HEK293 (cell line): ENCODE data around the gene SLC20A1.

Experiments
- CTCF ChIA-PET: fragments of 350-600 bp; formaldehyde crosslinking; extraction: SDS; loops from one replicate; lab custom pipeline; 2021; ENCODE audit warnings: antibody characterized with exemption; lab: Yijun Ruan, JAX
- POLR2A ChIA-PET: fragments of 300-600 bp; formaldehyde crosslinking; extraction: SDS; loops from one replicate; lab custom pipeline; 2020; ENCODE audit warnings: antibody characterized with exemption, inconsistent platforms; lab: Yijun Ruan, JAX
- H3K27ac ChIP-seq: fragments of 200-500 bp; sonication (Bioruptor generic); 2 replicates; pipeline ENCODE4 v1.5.1; 2014; ENCODE audit warnings: low read depth, low read length, control low read depth, inconsistent platforms; ENCODE audit errors: extremely low read depth
- H3K36me3 ChIP-seq, 2 experiments: fragments of 200-500 bp in 1 of 2; sonication (Bioruptor generic) in 1 of 2; 1 replicate in 1 of 2; 2 replicates in 1 of 2; pipeline ENCODE4 v1.5.1; 2014 to 2017; ENCODE audit warnings: inconsistent platforms in 2 of 2, low read length in 2 of 2; ENCODE audit not compliant: control insufficient read depth in 2 of 2, insufficient read depth in 1 of 2
- H3K4me1 ChIP-seq: fragments of 200-500 bp; sonication (Bioruptor generic); 2 replicates; pipeline ENCODE4 v1.5.1; 2014; ENCODE audit warnings: mild to moderate bottlenecking, low read length, inconsistent platforms; ENCODE audit not compliant: control insufficient read depth, insufficient read depth
- H3K4me3 ChIP-seq: 2 replicates; pipeline ENCODE4 v1.5.1; 2011; ENCODE audit warnings: low read depth, mild to moderate bottlenecking, control low read depth, low read length, moderate library complexity
- H3K9me3 ChIP-seq: fragments of 200-500 bp; sonication (Bioruptor generic); 2 replicates; pipeline ENCODE4 v1.5.1; 2014; ENCODE audit warnings: low read depth, low read length, inconsistent platforms; ENCODE audit not compliant: control insufficient read depth, insufficient read depth
- ATF2 ChIP-seq: fragments of 450-650 bp; formaldehyde crosslinking; IDR thresholded peaks from 2 replicates; pipeline ENCODE4 v1.5.1; 2016; ENCODE audit warnings: missing biosample characterization, missing genetic modification characterization, low read depth
- SETDB1 ChIP-seq: IDR thresholded peaks from one replicate; pipeline ENCODE4 v1.6.1; 2017; ENCODE audit warnings: mild to moderate bottlenecking, low read length, moderate library complexity, mixed read lengths; ENCODE audit not compliant: insufficient read length
- ZBTB7A ChIP-seq: fragments of 450-650 bp; formaldehyde crosslinking; IDR thresholded peaks from 2 replicates; pipeline ENCODE4 v1.5.1; 2016; ENCODE audit warnings: low read depth, missing biosample characterization, missing genetic modification characterization
- ZNF10 ChIP-seq: fragments of 450-650 bp; formaldehyde crosslinking; IDR thresholded peaks from 2 replicates; pipeline ENCODE4 v1.5.1; 2017; ENCODE audit warnings: missing biosample characterization, missing genetic modification characterization
- ZNF155 ChIP-seq: fragments of 450-650 bp; formaldehyde crosslinking; IDR thresholded peaks from 2 replicates; pipeline ENCODE4 v1.5.1; 2016; ENCODE audit warnings: missing biosample characterization, missing genetic modification characterization
- ZNF473 ChIP-seq: fragments of 450-650 bp; formaldehyde crosslinking; IDR thresholded peaks from 2 replicates; pipeline ENCODE4 v1.5.1; 2017; ENCODE audit warnings: missing biosample characterization, missing genetic modification characterization
- ZNF48 ChIP-seq: fragments of 450-650 bp; formaldehyde crosslinking; IDR thresholded peaks from 2 replicates; pipeline ENCODE4 v1.5.1; 2016; ENCODE audit warnings: missing biosample characterization, missing genetic modification characterization
- ZNF518A ChIP-seq: fragments of 450-650 bp; formaldehyde crosslinking; conservative IDR thresholded peaks from 2 replicates; pipeline ENCODE4 v1.5.1; 2016; ENCODE audit warnings: low read depth, missing biosample characterization, missing genetic modification characterization
- ZNF521 ChIP-seq: fragments of 450-650 bp; formaldehyde crosslinking; IDR thresholded peaks from 2 replicates; pipeline ENCODE4 v1.5.1; 2017; ENCODE audit warnings: missing biosample characterization, mild to moderate bottlenecking, missing genetic modification characterization
- ZNF558 ChIP-seq: fragments of 450-650 bp; formaldehyde crosslinking; IDR thresholded peaks from 2 replicates; pipeline ENCODE4 v1.5.1; 2016; ENCODE audit warnings: missing biosample characterization, missing genetic modification characterization
- ZNF626 ChIP-seq: fragments of 450-650 bp; sonication (Bioruptor Pico); formaldehyde crosslinking; IDR thresholded peaks from 2 replicates; pipeline ENCODE4 v1.5.1; 2018; ENCODE audit warnings: missing biosample characterization, missing genetic modification characterization, inconsistent platforms
- ZNF785 ChIP-seq: fragments of 450-650 bp; formaldehyde crosslinking; IDR thresholded peaks from 2 replicates; pipeline ENCODE4 v1.5.1; 2016; ENCODE audit warnings: missing biosample characterization, missing genetic modification characterization
- ZSCAN30 ChIP-seq: fragments of 450-650 bp; IDR thresholded peaks from 2 replicates; pipeline ENCODE4 v1.5.1; 2018; ENCODE audit warnings: missing biosample characterization, mild to moderate bottlenecking, missing genetic modification characterization, moderate library complexity

The SLC20A1 gene

GRCh38 chr2:112636605-112637288 lies 9.0 kb upstream of the SLC20A1 start:
- Histone ChIP-seq H3K4me1 (peaks cover under 1% of the 10 kb centered on the region; the same call in 1 of the 2 replicates), H3K27ac (no peak overlapping the region), H3K36me3 (no peaks in the 10 kb centered on the region), H3K9me3 (no peaks in the 10 kb centered on the region), H3K4me3 (no peak overlapping the region)
- POLR2A ChIA-PET: no interaction called here
- TF ChIP-seq ZNF10 (tag by site-specific recombination) (no peak), ZNF473 (tag by site-specific recombination) (no peak), ATF2 (tag by site-specific recombination) (no peak), ZNF626 (tag by site-specific recombination) (no peak), ZNF48 (tag by site-specific recombination) (no peak)
- CTCF ChIA-PET: interaction anchor here (1.2 to 13.3 kb wide), 2 partner anchors 36 to 89 kb away, joined by 4 to 204 read pairs; no protein-coding TSS in a partner anchor

- ChIA-PET POLR2A (no interaction called here), CTCF (interaction anchor here (0.8 to 1.2 kb wide), 2 partner anchors 37 to 91 kb away, joined by 3 to 4 read pairs; no protein-coding TSS in a partner anchor)
- Histone ChIP-seq H3K9me3 (no peaks in the 10 kb centered on the region), H3K4me1 (no peaks in the 10 kb centered on the region), H3K27ac (no peak overlapping the region), H3K4me3 (no peak overlapping the region), H3K36me3 (no peaks in the 10 kb centered on the region)
- TF ChIP-seq ZNF558 (no peak), SETDB1 (no peak), ZSCAN30 (tag by site-specific recombination) (no peak), ZBTB7A (tag by site-specific recombination) (no peak)
Observed at GRCh38 chr2:112637289-112637660, 8.5 kb upstream of the SLC20A1 start.

- Histone ChIP-seq H3K4me3 (no peak overlapping the region), H3K27ac (no peak overlapping the region), H3K9me3 (no peaks in the 10 kb centered on the region), H3K4me1 (no peaks in the 10 kb centered on the region; the same call in 1 of the 2 replicates), H3K36me3 (no peaks in the 10 kb centered on the region)
- ChIA-PET POLR2A (no interaction called here), CTCF (interaction anchor here (0.7 kb wide), 1 partner anchor 296 kb away, joined by 3 read pairs; no protein-coding TSS in a partner anchor)
- TF ChIP-seq ZSCAN30 (tag by site-specific recombination) (no peak), ZNF785 (tag by site-specific recombination) (no peak), ZNF155 (tag by site-specific recombination) (no peak), ZNF518A (tag by site-specific recombination) (no peak), ZNF521 (tag by site-specific recombination) (no peak)
Observed at GRCh38 chr2:112639936-112640335, 5.8 kb upstream of the SLC20A1 start.
